Measurements from ENCODE around the gene ABCC2. TPM values are rescaled to one million over a fixed set of nuclear protein-coding genes. Genes with fewer than 3 reads are reported as not detected.

The ABCC2 gene
- total and polyA plus RNA-seq, 9 of the 15 experiments (the other 6 are each of a cell fraction or from before 2014, with no cell fraction given) = 0.03 to 0.18 (median 0.10) TPM; not detected in 1

DNA sequence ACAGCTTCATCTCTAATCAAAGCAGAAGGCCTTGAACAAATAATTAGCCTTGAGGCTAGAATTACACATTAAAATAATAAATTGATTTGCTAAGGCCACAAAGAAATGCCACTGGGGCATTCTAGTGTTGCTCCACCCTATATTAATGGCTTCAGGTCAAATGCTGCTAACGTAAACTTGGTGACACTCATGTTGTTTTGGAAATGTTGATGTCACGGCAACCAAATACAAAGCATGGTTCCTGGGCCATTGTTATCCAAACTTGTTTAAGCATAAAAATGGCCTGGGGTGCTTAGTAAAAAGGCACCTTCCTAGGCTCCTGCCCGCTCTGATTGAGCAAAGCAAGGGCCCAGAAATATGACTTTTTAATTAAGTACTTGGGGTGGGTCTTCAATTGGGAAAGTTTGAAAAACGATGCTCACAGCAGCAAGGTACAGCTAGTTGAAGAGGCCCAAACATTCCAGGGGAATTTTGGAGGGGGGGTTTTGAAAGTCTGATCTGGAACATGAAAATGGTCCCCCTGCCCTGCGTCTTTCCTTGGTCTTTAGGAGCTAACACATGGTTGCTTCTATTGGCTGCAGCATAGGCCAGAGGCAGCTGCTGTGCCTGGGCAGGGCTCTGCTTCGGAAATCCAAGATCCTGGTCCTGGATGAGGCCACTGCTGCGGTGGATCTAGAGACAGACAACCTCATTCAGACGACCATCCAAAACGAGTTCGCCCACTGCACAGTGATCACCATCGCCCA lies 67.8 kb downstream of the ABCC2 start (continued):
- TF ChIP-seq, protein P1, sequence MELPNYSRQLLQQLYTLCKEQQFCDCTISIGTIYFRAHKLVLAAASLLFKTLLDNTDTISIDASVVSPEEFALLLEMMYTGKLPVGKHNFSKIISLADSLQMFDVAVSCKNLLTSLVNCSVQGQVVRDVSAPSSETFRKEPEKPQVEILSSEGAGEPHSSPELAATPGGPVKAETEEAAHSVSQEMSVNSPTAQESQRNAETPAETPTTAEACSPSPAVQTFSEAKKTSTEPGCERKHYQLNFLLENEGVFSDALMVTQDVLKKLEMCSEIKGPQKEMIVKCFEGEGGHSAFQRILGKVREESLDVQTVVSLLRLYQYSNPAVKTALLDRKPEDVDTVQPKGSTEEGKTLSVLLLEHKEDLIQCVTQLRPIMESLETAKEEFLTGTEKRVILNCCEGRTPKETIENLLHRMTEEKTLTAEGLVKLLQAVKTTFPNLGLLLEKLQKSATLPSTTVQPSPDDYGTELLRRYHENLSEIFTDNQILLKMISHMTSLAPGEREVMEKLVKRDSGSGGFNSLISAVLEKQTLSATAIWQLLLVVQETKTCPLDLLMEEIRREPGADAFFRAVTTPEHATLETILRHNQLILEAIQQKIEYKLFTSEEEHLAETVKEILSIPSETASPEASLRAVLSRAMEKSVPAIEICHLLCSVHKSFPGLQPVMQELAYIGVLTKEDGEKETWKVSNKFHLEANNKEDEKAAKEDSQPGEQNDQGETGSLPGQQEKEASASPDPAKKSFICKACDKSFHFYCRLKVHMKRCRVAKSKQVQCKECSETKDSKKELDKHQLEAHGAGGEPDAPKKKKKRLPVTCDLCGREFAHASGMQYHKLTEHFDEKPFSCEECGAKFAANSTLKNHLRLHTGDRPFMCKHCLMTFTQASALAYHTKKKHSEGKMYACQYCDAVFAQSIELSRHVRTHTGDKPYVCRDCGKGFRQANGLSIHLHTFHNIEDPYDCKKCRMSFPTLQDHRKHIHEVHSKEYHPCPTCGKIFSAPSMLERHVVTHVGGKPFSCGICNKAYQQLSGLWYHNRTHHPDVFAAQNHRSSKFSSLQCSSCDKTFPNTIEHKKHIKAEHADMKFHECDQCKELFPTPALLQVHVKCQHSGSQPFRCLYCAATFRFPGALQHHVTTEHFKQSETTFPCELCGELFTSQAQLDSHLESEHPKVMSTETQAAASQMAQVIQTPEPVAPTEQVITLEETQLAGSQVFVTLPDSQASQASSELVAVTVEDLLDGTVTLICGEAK (IDR thresholded peaks at IDR 0.05) = no peak
- TF ChIP-seq, protein P1 (CRISPR knock-in tag; IDR thresholded peaks at IDR 0.05) = no peak
- no peak for TF ChIP-seq POLR3G (IDR thresholded peaks at IDR 0.05; ENCODE audit: extremely low read depth, insufficient read length, insufficient replicate concordance)
- TF ChIP-seq, protein P2, sequence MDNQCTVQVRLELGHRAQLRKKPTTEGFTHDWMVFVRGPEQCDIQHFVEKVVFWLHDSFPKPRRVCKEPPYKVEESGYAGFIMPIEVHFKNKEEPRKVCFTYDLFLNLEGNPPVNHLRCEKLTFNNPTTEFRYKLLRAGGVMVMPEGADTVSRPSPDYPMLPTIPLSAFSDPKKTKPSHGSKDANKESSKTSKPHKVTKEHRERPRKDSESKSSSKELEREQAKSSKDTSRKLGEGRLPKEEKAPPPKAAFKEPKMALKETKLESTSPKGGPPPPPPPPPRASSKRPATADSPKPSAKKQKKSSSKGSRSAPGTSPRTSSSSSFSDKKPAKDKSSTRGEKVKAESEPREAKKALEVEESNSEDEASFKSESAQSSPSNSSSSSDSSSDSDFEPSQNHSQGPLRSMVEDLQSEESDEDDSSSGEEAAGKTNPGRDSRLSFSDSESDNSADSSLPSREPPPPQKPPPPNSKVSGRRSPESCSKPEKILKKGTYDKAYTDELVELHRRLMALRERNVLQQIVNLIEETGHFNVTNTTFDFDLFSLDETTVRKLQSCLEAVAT (IDR thresholded peaks at IDR 0.05) = no peak
- TF ChIP-seq CREBBP (IDR thresholded peaks at IDR 0.05; ENCODE audit: low read depth, low read length) = no peak
- no peak for TF ChIP-seq ZNF140 (CRISPR knock-in tag; IDR thresholded peaks at IDR 0.05)
- TF ChIP-seq OTX1 (CRISPR knock-in tag; IDR thresholded peaks at IDR 0.05) = no peak
